Cerebellar nuclear complex (tissue), 1 donor: ENCODE data around the gene MSLN.

Experiments used
- DNase-seq, 2 experiments: peaks; one replicate each; lab custom pipeline; 2025; lab: John Stamatoyannopoulos, UW

Gene MSLN

GRCh38 chr16:807347-808084, 47.0 kb downstream of the MSLN start:
- peak in 1 of 2 experiments; percentile 65 for DNase-seq

GRCh38 chr16:808085-808386, 47.5 kb downstream of the MSLN start:
- DNase-seq: no peak

DNA sequence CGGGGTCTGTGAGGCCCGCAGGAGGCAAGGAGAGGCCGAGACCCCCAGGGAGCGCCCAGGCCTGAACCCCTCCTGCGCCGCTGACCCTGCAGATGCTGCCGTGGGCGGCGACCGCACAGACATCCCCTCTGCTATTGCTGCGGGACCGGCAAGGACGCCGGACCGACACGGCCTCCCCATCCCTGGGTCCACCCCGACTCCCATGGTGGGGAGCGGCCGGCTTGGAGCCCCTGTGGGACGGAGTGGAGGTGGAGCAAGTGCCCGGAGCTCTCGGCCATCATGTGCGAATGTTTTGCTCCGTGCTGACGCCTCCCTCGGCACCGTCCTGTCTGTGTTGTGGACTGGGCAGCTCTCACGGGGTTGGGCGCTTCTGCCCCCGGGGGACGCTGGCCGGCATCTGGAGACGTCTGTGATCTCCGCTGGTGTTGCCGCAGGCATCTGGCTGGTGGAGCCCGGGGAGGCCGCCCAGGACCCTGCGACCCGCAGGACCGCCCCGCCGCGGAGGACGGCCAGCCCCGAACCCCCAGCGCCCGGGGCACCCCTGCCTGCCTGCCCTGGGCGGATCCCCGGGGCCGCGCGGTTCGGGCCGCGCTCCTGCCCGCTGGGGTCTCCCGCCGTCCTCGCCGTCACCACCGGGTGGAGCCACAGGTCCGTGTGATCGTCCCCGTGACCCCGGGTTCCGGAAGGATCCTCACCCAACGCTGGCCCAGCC, 52.8 kb downstream of the MSLN start:
- no peak for DNase-seq

- no peak for DNase-seq
These were observed 53.4 kb downstream of the MSLN start for GRCh38 chr16:813916-814412.

GRCh38 chr16:814974-815373, 54.4 kb downstream of the MSLN start:
- no peak for DNase-seq

DNA sequence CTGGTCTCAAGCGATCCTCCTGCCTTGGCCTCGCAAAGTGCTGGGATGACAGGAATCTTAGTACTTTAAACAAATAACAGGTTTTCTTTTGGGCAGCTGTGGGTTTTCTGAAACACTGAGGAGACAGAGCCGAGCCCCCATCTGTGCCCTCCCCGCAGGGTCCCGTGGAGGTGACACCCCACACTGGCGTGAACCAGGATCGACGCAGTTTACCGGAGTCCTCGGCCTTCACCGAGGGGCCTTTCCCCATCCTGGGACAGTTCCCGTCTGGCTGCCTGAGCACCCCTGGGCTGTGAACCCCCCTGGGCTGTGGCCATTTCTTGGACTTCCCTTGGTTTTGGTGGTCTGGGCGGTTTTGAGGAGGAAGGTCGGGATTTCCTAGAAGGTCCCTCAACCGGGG, 55.3 kb downstream of the MSLN start:
- DNase-seq: no peak

- DNase-seq: no peak
These were observed 56.7 kb downstream of the MSLN start for GRCh38 chr16:817001-817906.

GRCh38 chr16:818132-818531, 57.6 kb downstream of the MSLN start:
- DNase-seq: no peak
